H1 (cell line): ENCODE measurements around the gene CTAGE1. TPM values are rescaled to one million over a fixed set of nuclear protein-coding genes. Genes with fewer than 3 reads are reported as not detected.

Experiments
- CTCF ChIA-PET: fragments of 300-600 bp; sonication (Branson Sonifier 250); formaldehyde crosslinking; loops from one replicate; lab custom pipeline; 2021; ENCODE audit not compliant: partially characterized antibody; lab: Charles Lee
- POLR2A ChIA-PET: fragments of 300-600 bp; sonication (Branson Sonifier 250); formaldehyde crosslinking; loops from one replicate; lab custom pipeline; 2021; ENCODE audit warnings: inconsistent platforms; ENCODE audit not compliant: partially characterized antibody; lab: Charles Lee
- DNase-seq, 2 experiments: peaks; one replicate each; pipeline versions ENCODE4 v3.0.0 to v3.0.0-alpha.2; 2010 to 2022; ENCODE audit warnings: low spot score in 2 of 2, low read depth in 1 of 2, mixed read lengths in 1 of 2
- FAIRE-seq: peaks from 2 replicates; lab custom pipeline; 2011; peaks lifted over from hg19 to GRCh38; lab: Jason Lieb, UNC
- H2AFZ ChIP-seq: 2 replicates; pipeline ENCODE4 v1.8.1; 2012; ENCODE audit warnings: low read length, inconsistent platforms
- H2AK5ac ChIP-seq: 2 replicates; pipeline ENCODE4 v1.6.1; 2013; ENCODE audit warnings: low read depth, low read length
- H2BK120ac ChIP-seq: replicated peaks from 2 replicates; pipeline ENCODE3; 2013; ENCODE audit warnings: low read depth, low read length, inconsistent platforms
- H2BK12ac ChIP-seq: 2 replicates; pipeline ENCODE4 v1.6.1; 2013; ENCODE audit warnings: low read depth, low read length
- H2BK15ac ChIP-seq: 2 replicates; pipeline ENCODE4 v1.6.1; 2013; ENCODE audit warnings: low read length
- H2BK20ac ChIP-seq: 2 replicates; pipeline ENCODE4 v1.6.1; 2013; ENCODE audit warnings: low read length
- H2BK5ac ChIP-seq: 2 replicates; pipeline ENCODE4 v1.6.1; 2013; ENCODE audit warnings: low read depth, low read length
- H3K14ac ChIP-seq: 2 replicates; pipeline ENCODE4 v1.6.1; 2013; ENCODE audit warnings: inconsistent platforms; ENCODE audit not compliant: insufficient read length
- H3K18ac ChIP-seq: 2 replicates; pipeline ENCODE4 v1.6.1; 2013; ENCODE audit warnings: low read length; ENCODE audit errors: extremely low read depth
- H3K23ac ChIP-seq: 2 replicates; pipeline ENCODE4 v1.6.1; 2013; ENCODE audit warnings: inconsistent platforms; ENCODE audit not compliant: insufficient read length
- H3K23me2 ChIP-seq: 2 replicates; pipeline ENCODE4 v1.6.1; 2013; ENCODE audit warnings: low read depth, low read length
- H3K27ac ChIP-seq: 2 replicates; pipeline ENCODE4 v1.6.1; 2011; ENCODE audit warnings: low read depth, low read length, inconsistent platforms
- H3K27me3 ChIP-seq, 4 experiments: replicated peaks in 1 of 4; 1 replicate in 1 of 4; 2 replicates in 3 of 4; pipeline versions ENCODE4 v1.6.1 to v1.8.1; 2011 to 2013; ENCODE audit warnings: low read length in 3 of 4, mild to moderate bottlenecking in 3 of 4, inconsistent platforms in 2 of 4, mixed read lengths in 2 of 4, moderate library complexity in 1 of 4; ENCODE audit not compliant: control insufficient read depth in 3 of 4, insufficient read depth in 3 of 4; ENCODE audit errors: extremely low read depth in 1 of 4
- H3K36me3 ChIP-seq, 4 experiments: 2 replicates each; pipeline versions ENCODE4 v1.6.1 to v1.8.1; 2011 to 2013; ENCODE audit warnings: mild to moderate bottlenecking in 4 of 4, low read length in 3 of 4, moderate library complexity in 2 of 4, control low read depth in 1 of 4, inconsistent platforms in 1 of 4; ENCODE audit not compliant: insufficient read depth in 4 of 4, control insufficient read depth in 2 of 4
- H3K4ac ChIP-seq: replicated peaks from 2 replicates; pipeline ENCODE3; 2013; ENCODE audit warnings: low read length, low read depth, mixed read lengths, inconsistent platforms; ENCODE audit not compliant: insufficient read length
- H3K4me1 ChIP-seq, 4 experiments: replicated peaks in 1 of 4; 1 replicate in 1 of 4; 2 replicates in 3 of 4; pipeline versions ENCODE4 v1.6.1 to v1.8.1; 2011 to 2013; ENCODE audit warnings: low read length in 3 of 4, inconsistent platforms in 2 of 4, mixed read lengths in 1 of 4; ENCODE audit not compliant: insufficient read depth in 4 of 4, control insufficient read depth in 3 of 4
- H3K4me2 ChIP-seq, 2 experiments: 2 replicates each; pipeline versions ENCODE4 v1.6.1 to v1.8.1; 2011 to 2013; ENCODE audit warnings: low read depth in 2 of 2, low read length in 2 of 2, control low read depth in 1 of 2, inconsistent platforms in 1 of 2, mild to moderate bottlenecking in 1 of 2; ENCODE audit not compliant: insufficient read depth in 1 of 2
- H3K4me3 ChIP-seq, 4 experiments: fragments of 200-600, 300-600 bp in 1 of 4; sonication (generic), shearing (Covaris generic), sonication (Bioruptor Twin) in 1 of 4; 2 replicates each; pipeline versions ENCODE4 v1.5.1 to v1.8.1; 2011 to 2016; ENCODE audit warnings: low read length in 4 of 4, low read depth in 3 of 4, control low read depth in 2 of 4, inconsistent platforms in 2 of 4, mild to moderate bottlenecking in 2 of 4, mixed read lengths in 1 of 4, moderate library complexity in 1 of 4; ENCODE audit not compliant: insufficient read depth in 2 of 4; ENCODE audit errors: extremely low read depth in 1 of 4
- H3K56ac ChIP-seq: replicated peaks from 2 replicates; pipeline ENCODE3; 2013; ENCODE audit warnings: low read depth, mild to moderate bottlenecking, mixed read lengths, low read length, inconsistent platforms; ENCODE audit not compliant: insufficient read length
- H3K79me1 ChIP-seq: 2 replicates; pipeline ENCODE4 v1.6.1; 2013; ENCODE audit warnings: low read depth, low read length, control low read depth
- H3K79me2 ChIP-seq, 2 experiments: 2 replicates each; pipeline versions ENCODE4 v1.6.1 to v1.8.1; 2012 to 2013; ENCODE audit warnings: low read length in 2 of 2, mild to moderate bottlenecking in 2 of 2, inconsistent platforms in 1 of 2; ENCODE audit not compliant: insufficient read depth in 2 of 2, control insufficient read depth in 1 of 2
- H3K9ac ChIP-seq, 4 experiments: replicated peaks in 1 of 4; 1 replicate in 1 of 4; 2 replicates in 3 of 4; pipeline versions ENCODE4 v1.6.1 to v1.8.1; 2011 to 2013; ENCODE audit warnings: low read depth in 3 of 4, low read length in 3 of 4, control low read depth in 2 of 4, mild to moderate bottlenecking in 2 of 4, moderate library complexity in 2 of 4, inconsistent platforms in 1 of 4; ENCODE audit errors: extremely low read depth in 1 of 4
- H3K9me3 ChIP-seq, 2 experiments: 2 replicates each; pipeline versions ENCODE4 v1.6.1 to v1.8.1; 2012 to 2013; ENCODE audit warnings: mild to moderate bottlenecking in 2 of 2, moderate library complexity in 2 of 2, control low read depth in 1 of 2, inconsistent platforms in 1 of 2, low read depth in 1 of 2, low read length in 1 of 2, mixed read lengths in 1 of 2; ENCODE audit not compliant: insufficient read depth in 2 of 2
- H4K20me1 ChIP-seq, 2 experiments: replicated peaks in 1 of 2; 2 replicates each; pipeline versions ENCODE3 to v1.8.1; 2011 to 2013; ENCODE audit warnings: inconsistent platforms in 2 of 2, low read length in 2 of 2, mild to moderate bottlenecking in 1 of 2; ENCODE audit not compliant: insufficient read depth in 2 of 2, control insufficient read depth in 1 of 2
- H4K5ac ChIP-seq: 2 replicates; pipeline ENCODE4 v1.6.1; 2013; ENCODE audit warnings: low read length, low read depth, mixed read lengths, inconsistent platforms; ENCODE audit not compliant: insufficient read length
- H4K8ac ChIP-seq: 2 replicates; pipeline ENCODE4 v1.8.0; 2013; ENCODE audit warnings: mild to moderate bottlenecking, moderate library complexity, low read length, inconsistent platforms; ENCODE audit not compliant: insufficient read depth; ENCODE audit errors: extremely low read depth
- H4K91ac ChIP-seq: replicated peaks from 2 replicates; pipeline ENCODE3; 2013; ENCODE audit warnings: low read length, mixed read lengths, inconsistent platforms; ENCODE audit not compliant: insufficient read length
- BACH1 ChIP-seq: IDR thresholded peaks from 2 replicates; pipeline ENCODE4 v1.6.1; 2012; ENCODE audit warnings: low read length, improper control_type of control experiment
- BCL11A ChIP-seq, 2 experiments: IDR thresholded peaks; one replicate each; pipeline ENCODE4 v1.6.1; 2011; ENCODE audit warnings: low read depth in 2 of 2, low read length in 2 of 2, mild to moderate bottlenecking in 2 of 2
- CBX5 ChIP-seq: fragments of 300-800, 300-1000 bp; sonication (generic); IDR thresholded peaks from 2 replicates; pipeline ENCODE4 v1.7.1; 2016; ENCODE audit warnings: antibody characterized with exemption, low read length, low read depth
- EP300 ChIP-seq, 2 experiments: IDR thresholded peaks; 1 replicate in 1 of 2; 2 replicates in 1 of 2; pipeline ENCODE4 v1.6.1; 2011 to 2012; ENCODE audit warnings: low read depth in 2 of 2, low read length in 2 of 2, mild to moderate bottlenecking in 2 of 2, borderline replicate concordance in 1 of 2, inconsistent platforms in 1 of 2, moderate library complexity in 1 of 2
- GTF2F1 ChIP-seq: IDR thresholded peaks from 2 replicates; pipeline ENCODE4 v1.6.1; 2012; ENCODE audit warnings: low read depth, low read length, improper control_type of control experiment, borderline replicate concordance
- HDAC2 ChIP-seq, 2 experiments: fragments of 300-600 bp in 1 of 2; sonication (generic) in 1 of 2; IDR thresholded peaks; 2 replicates each; pipeline ENCODE4 v1.6.1; 2011 to 2012; ENCODE audit warnings: low read depth in 2 of 2, low read length in 2 of 2, mild to moderate bottlenecking in 2 of 2, moderate library complexity in 2 of 2, borderline replicate concordance in 1 of 2, inconsistent platforms in 1 of 2
- JUN ChIP-seq: IDR thresholded peaks from 2 replicates; pipeline ENCODE4 v1.6.1; 2011; ENCODE audit warnings: low read depth, mild to moderate bottlenecking, improper control_type of control experiment, low read length
- JUND ChIP-seq: IDR thresholded peaks from 2 replicates; pipeline ENCODE4 v1.6.1; 2011; ENCODE audit warnings: mild to moderate bottlenecking, improper control_type of control experiment, low read length
- MAFK ChIP-seq: IDR thresholded peaks from 2 replicates; pipeline ENCODE4 v1.6.1; 2012; ENCODE audit warnings: low read depth, mild to moderate bottlenecking, improper control_type of control experiment, low read length
- POLR2A ChIP-seq, 2 experiments: IDR thresholded peaks; 1 replicate in 1 of 2; 2 replicates in 1 of 2; pipeline ENCODE4 v1.6.1; 2011; ENCODE audit warnings: low read depth in 2 of 2, low read length in 2 of 2, mild to moderate bottlenecking in 2 of 2; ENCODE audit errors: control extremely low read depth in 1 of 2
- SIRT6 ChIP-seq: IDR thresholded peaks from one replicate; pipeline ENCODE4 v1.7.1; 2012; ENCODE audit warnings: low read length, inconsistent platforms
- SP4 ChIP-seq: IDR thresholded peaks from 2 replicates; pipeline ENCODE4 v1.6.1; 2012; ENCODE audit warnings: low read length, inconsistent platforms
- SUZ12 ChIP-seq: fragments of 200-600 bp; sonication (generic); IDR thresholded peaks from 2 replicates; pipeline ENCODE4 v1.6.1; 2012; ENCODE audit warnings: mild to moderate bottlenecking, inconsistent platforms, low read length, moderate library complexity, mixed read lengths
- TEAD4 ChIP-seq: IDR thresholded peaks from 2 replicates; pipeline ENCODE4 v1.6.1; 2012; ENCODE audit warnings: low read depth, low read length, inconsistent platforms, mixed read lengths
- ZNF274 ChIP-seq: IDR thresholded peaks from 2 replicates; pipeline ENCODE4 v1.7.0; 2012; ENCODE audit warnings: low read length, borderline replicate concordance; ENCODE audit errors: extremely low read depth
- WGBS, 2 experiments: shearing (Covaris generic) in 1 of 2; methylation state at CpG; one replicate each; pipeline versions ENCODE4 v1.1.6 to v1.1.7; 2013 to 2015; ENCODE audit warnings: low lambda C conversion rate in 2 of 2, mixed read lengths in 2 of 2, inconsistent platforms in 1 of 2, low coverage in 1 of 2, missing lambda C conversion rate in 1 of 2; ENCODE audit not compliant: insufficient replicate concordance in 2 of 2, insufficient coverage in 1 of 2, insufficient read length in 1 of 2; ENCODE audit errors: extremely low coverage in 1 of 2, missing lambda C conversion rate in 1 of 2; 5-methylcytosine and 5-hydroxymethylcytosine counted together
- polyA plus RNA-seq, 7 experiments: library from polyadenylated mRNA; depleted of rRNA in 3 of 7; stranded (reverse) in 5 of 7; unstranded in 2 of 7; fragments of >200 nt in 5 of 7; fragments of 200-250 nt in 2 of 7; gene quantifications; 1 replicate in 5 of 7; 2 replicates in 1 of 7; 4 replicates in 1 of 7; pipeline versions ENCODE4 v1.2.1 to v1.2.3, GENCODE V29; 2011 to 2013; ENCODE audit warnings: missing spikeins in 2 of 7, mixed read lengths in 2 of 7
- total RNA-seq: library from RNA; stranded (reverse); fragmentation: NEBNext Ultra II Directional; extraction: Animal tissue kit (Norgen Biotek cat#: 25700); gene quantifications from 2 replicates; pipeline ENCODE4 v1.2.1, GENCODE V29; 2021
- TF ChIP-seq, protein P1 (sequence below): IDR thresholded peaks from 2 replicates; pipeline ENCODE4 v1.6.1; 2012; ENCODE audit warnings: inconsistent platforms

The CTAGE1 gene
- total and polyA plus RNA-seq, 2 of the 8 experiments (the other 6 are each of a cell fraction or from before 2014, with no cell fraction given), result not detected

DNA sequence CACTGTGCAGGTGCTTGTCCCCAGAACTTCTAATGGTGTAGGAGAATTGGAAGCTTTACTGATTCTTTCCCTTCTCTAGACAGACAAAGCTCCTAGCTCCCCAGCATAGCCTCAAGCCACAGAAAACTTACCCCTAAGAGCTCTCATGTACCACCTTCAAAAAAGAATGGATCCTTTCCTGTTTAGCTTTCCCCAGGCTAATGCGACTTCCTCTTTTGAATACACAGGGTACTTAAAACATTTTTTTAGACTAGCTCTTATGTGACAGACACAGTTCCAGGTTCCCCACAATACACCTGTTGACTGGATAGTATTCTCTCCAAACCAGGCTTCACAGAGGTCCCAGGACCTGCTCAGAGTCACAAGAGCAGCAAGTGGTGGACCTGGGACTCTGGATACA, 8.3 kb downstream of the CTAGE1 start:
- Histone ChIP-seq H4K8ac (no peak overlapping the region), H2BK5ac (no peak overlapping the region), H4K5ac (no peak overlapping the region), H2BK120ac (no peak overlapping the region), H2BK12ac (no peak overlapping the region), H3K14ac (no peak overlapping the region), H3K79me1 (no peaks in the 10 kb centered on the region), H4K20me1 (no peaks in the 10 kb centered on the region), H3K9ac (no peak overlapping the region), H3K27me3 (no peaks in the 10 kb centered on the region), H3K9me3 (peaks cover 3% of the 10 kb centered on the region in 2 experiments; a peak in 1 of 4 replicates), H3K23me2 (no peaks in the 10 kb centered on the region), H3K4me2 (no peak overlapping the region), H3K79me2 (no peaks in the 10 kb centered on the region), H2BK20ac (no peak overlapping the region), H2AK5ac (no peak overlapping the region), H3K27ac (no peak overlapping the region), H3K18ac (no peak overlapping the region), H2AFZ (no peak overlapping the region), H3K23ac (no peak overlapping the region), H4K91ac (no peak overlapping the region), H3K56ac (no peak overlapping the region), H3K4ac (no peak overlapping the region), H3K4me3 (no peak overlapping the region), H2BK15ac (no peak overlapping the region), H3K4me1 (no peaks in the 10 kb centered on the region), H3K36me3 (no peaks in the 10 kb centered on the region)
- DNase-seq (no peak), FAIRE-seq (no peak)
- ChIA-PET POLR2A (no interaction called here), CTCF (interaction anchor here (1.2 to 1.8 kb wide), 4 partner anchors 11 to 147 kb away, joined by 3 to 6 read pairs (median 3); no protein-coding TSS in a partner anchor)
- 100% methylated on average over 1 of the region's 1 CpG; no CpG with 5 or more reads in 1 of the 2 experiments for WGBS, 2 experiments
- TF ChIP-seq POLR2A (IDR thresholded peaks at IDR 0.05; ENCODE audit: control extremely low read depth in 1 of 2, low read depth in 2 of 2, low read length in 2 of 2), result no peak
- no peak for TF ChIP-seq JUND
- TF ChIP-seq SIRT6, result no peak
- TF ChIP-seq ZNF274, result no peak
- no peak for TF ChIP-seq JUN
- TF ChIP-seq BACH1, result no peak
- no peak for TF ChIP-seq MAFK
- TF ChIP-seq SUZ12, result no peak
- no peak for TF ChIP-seq CBX5
- no peak for TF ChIP-seq HDAC2 (IDR thresholded peaks at IDR 0.05; ENCODE audit: borderline replicate concordance in 1 of 2, low read depth in 2 of 2, low read length in 2 of 2)
- no peak for TF ChIP-seq EP300 (IDR thresholded peaks at IDR 0.05; ENCODE audit: borderline replicate concordance in 1 of 2, low read depth in 2 of 2, low read length in 2 of 2)
- no peak for TF ChIP-seq TEAD4
- no peak for TF ChIP-seq BCL11A (IDR thresholded peaks at IDR 0.05; ENCODE audit: low read depth in 2 of 2, low read length in 2 of 2)
- TF ChIP-seq GTF2F1, result no peak
- TF ChIP-seq, protein P1, sequence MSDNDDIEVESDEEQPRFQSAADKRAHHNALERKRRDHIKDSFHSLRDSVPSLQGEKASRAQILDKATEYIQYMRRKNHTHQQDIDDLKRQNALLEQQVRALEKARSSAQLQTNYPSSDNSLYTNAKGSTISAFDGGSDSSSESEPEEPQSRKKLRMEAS, result no peak
- TF ChIP-seq SP4, result no peak
